ENCODE measurements around the gene LTB4R2.
"Not testable (repeated sequence)": the region's sequence is repeated elsewhere in the genome, so short reads cannot be mapped to it uniquely, and the experiment has no call there.

Gene LTB4R2

GRCh38 chr14:24343795-24344660 lies 34.1 kb downstream of the LTB4R2 start:
- TF ChIP-seq, protein P1, sequence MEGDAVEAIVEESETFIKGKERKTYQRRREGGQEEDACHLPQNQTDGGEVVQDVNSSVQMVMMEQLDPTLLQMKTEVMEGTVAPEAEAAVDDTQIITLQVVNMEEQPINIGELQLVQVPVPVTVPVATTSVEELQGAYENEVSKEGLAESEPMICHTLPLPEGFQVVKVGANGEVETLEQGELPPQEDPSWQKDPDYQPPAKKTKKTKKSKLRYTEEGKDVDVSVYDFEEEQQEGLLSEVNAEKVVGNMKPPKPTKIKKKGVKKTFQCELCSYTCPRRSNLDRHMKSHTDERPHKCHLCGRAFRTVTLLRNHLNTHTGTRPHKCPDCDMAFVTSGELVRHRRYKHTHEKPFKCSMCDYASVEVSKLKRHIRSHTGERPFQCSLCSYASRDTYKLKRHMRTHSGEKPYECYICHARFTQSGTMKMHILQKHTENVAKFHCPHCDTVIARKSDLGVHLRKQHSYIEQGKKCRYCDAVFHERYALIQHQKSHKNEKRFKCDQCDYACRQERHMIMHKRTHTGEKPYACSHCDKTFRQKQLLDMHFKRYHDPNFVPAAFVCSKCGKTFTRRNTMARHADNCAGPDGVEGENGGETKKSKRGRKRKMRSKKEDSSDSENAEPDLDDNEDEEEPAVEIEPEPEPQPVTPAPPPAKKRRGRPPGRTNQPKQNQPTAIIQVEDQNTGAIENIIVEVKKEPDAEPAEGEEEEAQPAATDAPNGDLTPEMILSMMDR (IDR thresholded peaks at IDR 0.05; ENCODE audit: borderline replicate concordance, insufficient read depth, low read depth, low read length): no peak
- H3K4me3 ChIP-seq (ENCODE audit: low read depth, low read length): no peak overlapping the region

GRCh38 chr14:24347134-24347533 lies 37.2 kb downstream of the LTB4R2 start:
- TF ChIP-seq, protein P1 (IDR thresholded peaks at IDR 0.05; ENCODE audit: borderline replicate concordance, insufficient read depth, low read depth, low read length): no peak
- no peak overlapping the region for H3K4me3 ChIP-seq (ENCODE audit: low read depth, low read length)

- H3K4me3 ChIP-seq (ENCODE audit: low read depth, low read length): no peak overlapping the region
- TF ChIP-seq, protein P1 (IDR thresholded peaks at IDR 0.05; ENCODE audit: borderline replicate concordance, insufficient read depth, low read depth, low read length): no peak
These were observed 38.2 kb downstream of the LTB4R2 start for GRCh38 chr14:24348186-24348585.

DNA sequence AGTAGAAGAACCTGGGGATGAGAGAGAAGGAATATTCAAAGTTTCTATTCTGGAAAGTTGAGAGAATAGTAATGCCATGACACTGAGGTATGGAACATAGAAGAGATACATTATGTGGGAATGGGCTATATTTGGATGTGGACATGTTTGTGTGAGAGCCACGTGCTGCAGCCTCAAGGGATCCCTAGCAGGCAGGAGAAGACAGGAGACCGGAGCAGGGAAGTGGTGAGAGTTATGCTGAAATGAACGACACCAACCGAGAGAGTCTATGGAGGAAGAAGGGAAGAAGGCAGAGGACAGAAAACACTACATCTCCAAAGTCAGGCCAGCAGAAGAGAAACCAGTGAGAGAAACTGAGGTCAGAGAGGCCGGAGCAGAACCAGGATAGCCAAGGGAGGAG lies 39.8 kb downstream of the LTB4R2 start:
- TF ChIP-seq, protein P1 (IDR thresholded peaks at IDR 0.05; ENCODE audit: borderline replicate concordance, insufficient read depth, low read depth, low read length): no peak
- H3K4me3 ChIP-seq (ENCODE audit: low read depth, low read length): no peak overlapping the region

GRCh38 chr14:24351517-24351916 lies 41.6 kb downstream of the LTB4R2 start:
- no peak overlapping the region for H3K4me3 ChIP-seq (ENCODE audit: low read depth, low read length)
- TF ChIP-seq, protein P1 (IDR thresholded peaks at IDR 0.05; ENCODE audit: borderline replicate concordance, insufficient read depth, low read depth, low read length): no peak

GRCh38 chr14:24353559-24354481 lies 43.9 kb downstream of the LTB4R2 start:
- H3K4me3 ChIP-seq (ENCODE audit: low read depth, low read length): no peak overlapping the region
- TF ChIP-seq, protein P1 (IDR thresholded peaks at IDR 0.05; ENCODE audit: borderline replicate concordance, insufficient read depth, low read depth, low read length): no peak

DNA sequence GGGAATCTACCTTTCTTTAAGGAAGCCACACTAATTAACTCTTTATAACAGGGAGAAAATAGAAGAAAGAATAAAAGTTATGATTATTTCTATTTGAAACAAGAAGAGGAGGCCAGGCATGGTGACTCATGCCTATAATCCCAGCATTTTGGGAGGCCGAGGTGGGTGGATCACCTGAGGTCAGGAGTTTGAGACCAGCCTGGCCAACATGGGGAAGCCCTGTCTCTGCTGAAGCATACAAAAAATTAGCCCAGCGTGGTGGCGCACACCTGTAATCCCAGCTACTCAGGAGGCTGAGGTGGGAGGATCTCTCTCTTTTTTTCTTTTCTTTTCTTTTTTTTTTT lies 44.5 kb downstream of the LTB4R2 start:
- H3K4me3 ChIP-seq (ENCODE audit: low read depth, low read length): not testable (repeated sequence)
